Metanephros (tissue), 1 donor: Measurements from ENCODE around the gene ALMS1. TPM values are rescaled to one million over a fixed set of nuclear protein-coding genes. Genes with fewer than 3 reads are reported as not detected.

Experiments
- total RNA-seq: library from RNA; depleted of rRNA; stranded (reverse); fragments of >200 nt; gene quantifications from one replicate; pipeline ENCODE4 v1.2.3, GENCODE V29; 2014

ALMS1 gene
- 57.9 TPM for total RNA-seq

GRCh38 chr2:73385504-73386341 lies at the start of gene ALMS1:
Gene ALMS1, plus strand, starts transcription at chr2:73385836. Its CDS starts 33 bp downstream, at chr2:73385869.

DNA sequence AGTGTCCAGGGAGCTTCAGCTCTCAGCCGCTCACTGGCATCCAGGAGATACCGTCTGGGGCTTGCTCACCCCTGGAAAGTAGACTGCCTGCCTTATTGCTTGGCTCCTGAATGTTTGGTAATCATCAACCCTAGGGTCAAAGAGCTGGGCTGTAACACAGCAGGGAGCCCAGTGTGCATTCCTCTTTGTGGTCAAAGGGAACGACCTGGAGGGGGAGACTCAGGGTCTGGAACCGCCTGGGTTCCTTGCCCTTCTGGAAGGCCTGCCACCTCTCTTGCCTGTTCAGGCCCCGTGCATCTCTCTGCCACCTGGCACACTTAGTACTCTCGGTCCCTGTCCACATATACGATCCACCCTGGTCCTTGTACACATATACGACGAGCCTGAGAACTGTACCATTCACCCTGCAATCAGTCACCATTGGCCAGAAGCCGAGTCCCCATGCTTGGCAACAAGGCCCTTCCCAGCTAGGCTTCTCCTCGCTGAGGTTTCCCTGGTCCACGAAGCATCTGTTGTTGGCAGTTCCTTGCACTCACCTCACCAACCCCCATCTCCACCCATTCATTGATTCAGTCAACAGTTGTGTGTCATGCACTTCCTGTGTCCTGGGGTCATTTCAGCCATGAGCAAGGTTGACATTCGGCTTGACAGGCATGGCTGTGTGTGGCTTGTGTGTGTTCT lies 256.8 kb downstream of the ALMS1 start, which contains the start of gene NAT8:
TSS of gene NAT8 (minus strand) at position 85 of the 681 bp plus-strand sequence. CDS start 794 bp downstream, outside the sequence.

Other genes with a start within 250 kb of the ALMS1 start
- not detected for gene NOTO, start 183.3 kb upstream of the ALMS1 start, total RNA-seq
- 20.7 TPM for gene SMYD5, start 171.6 kb upstream of the ALMS1 start, total RNA-seq
- gene PRADC1, start 152.6 kb upstream of the ALMS1 start, total RNA-seq = 26.8 TPM
- 189 TPM for gene CCT7, start 151.5 kb upstream of the ALMS1 start, total RNA-seq
- 1.5 TPM for gene FBXO41, start 101.4 kb upstream of the ALMS1 start, total RNA-seq
- not detected for gene EGR4, start 92.3 kb upstream of the ALMS1 start, total RNA-seq